22Rv1 (cell line): ENCODE measurements around the gene FGFR1OP2.
A peak's percentile ranks its signal among the peaks of the same experiment; 100 is the strongest.
"Not testable (repeated sequence)": the region's sequence is repeated elsewhere in the genome, so short reads cannot be mapped to it uniquely, and the experiment has no call there.

Experiments used
- H3K27ac ChIP-seq: fragments of 450-650 bp; 2 replicates; pipeline ENCODE4 v1.5.1; 2017
- ZFX ChIP-seq: fragments of 450-650 bp; IDR thresholded peaks from 2 replicates; pipeline ENCODE4 v1.6.1; 2017; ENCODE audit warnings: antibody characterized with exemption, borderline replicate concordance
- TF ChIP-seq, protein P1 (sequence below): fragments of 450-650 bp; IDR thresholded peaks from 2 replicates; pipeline ENCODE4 v1.5.1; 2017; ENCODE audit warnings: mild to moderate bottlenecking

The FGFR1OP2 gene

DNA sequence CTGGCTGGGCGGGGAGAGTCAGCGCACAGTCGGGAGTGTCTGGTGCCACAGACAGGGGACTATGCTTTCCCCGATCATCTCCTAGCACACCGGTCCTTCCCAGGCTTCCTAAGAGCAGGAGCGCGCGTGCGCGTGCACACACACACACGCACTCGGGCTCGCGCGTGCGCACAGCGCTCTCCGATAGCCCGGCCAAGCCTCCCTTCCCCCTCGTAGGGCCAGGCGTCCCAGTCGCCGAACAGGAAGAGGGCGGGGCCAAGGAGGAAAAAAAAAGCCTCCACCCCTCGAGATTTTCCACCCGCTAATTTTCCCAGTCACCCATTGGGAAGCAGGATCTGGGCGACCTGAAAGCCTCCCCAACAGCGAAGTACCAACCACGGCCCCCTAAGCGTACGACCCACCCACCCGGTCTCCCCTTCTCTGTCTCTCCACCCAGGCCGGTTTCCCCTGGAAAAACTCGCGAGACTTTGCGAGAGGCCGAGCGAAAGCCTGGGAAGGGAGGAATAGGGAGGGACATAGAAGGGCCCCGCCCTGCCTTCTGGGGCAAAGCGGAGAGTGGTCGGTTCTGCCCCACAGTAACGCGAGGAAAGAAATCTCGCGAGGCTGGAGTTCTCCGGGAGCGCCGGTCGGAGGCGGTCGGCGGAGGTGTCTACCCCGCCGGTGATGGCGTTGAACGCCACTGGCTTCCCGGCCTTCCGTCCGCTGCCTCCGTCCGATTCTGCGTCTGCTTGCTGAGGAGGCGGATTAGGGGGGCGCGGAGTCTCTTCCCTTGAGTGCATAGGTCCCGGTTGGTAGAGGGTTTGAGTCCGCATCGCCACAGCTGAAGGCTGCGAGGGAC is at the start of gene FGFR1OP2, which contains the start of gene INTS13:
Gene FGFR1OP2, plus strand, starts transcription at position 608 of the 838 bp plus-strand sequence. CDS start 15,689 bp downstream, outside the sequence.
Gene INTS13, minus strand, starts transcription at position 119 of the 838 bp plus-strand sequence. CDS start 1,178 bp downstream, outside the sequence.
- TF ChIP-seq ZFX = no peak
- TF ChIP-seq, protein P1, sequence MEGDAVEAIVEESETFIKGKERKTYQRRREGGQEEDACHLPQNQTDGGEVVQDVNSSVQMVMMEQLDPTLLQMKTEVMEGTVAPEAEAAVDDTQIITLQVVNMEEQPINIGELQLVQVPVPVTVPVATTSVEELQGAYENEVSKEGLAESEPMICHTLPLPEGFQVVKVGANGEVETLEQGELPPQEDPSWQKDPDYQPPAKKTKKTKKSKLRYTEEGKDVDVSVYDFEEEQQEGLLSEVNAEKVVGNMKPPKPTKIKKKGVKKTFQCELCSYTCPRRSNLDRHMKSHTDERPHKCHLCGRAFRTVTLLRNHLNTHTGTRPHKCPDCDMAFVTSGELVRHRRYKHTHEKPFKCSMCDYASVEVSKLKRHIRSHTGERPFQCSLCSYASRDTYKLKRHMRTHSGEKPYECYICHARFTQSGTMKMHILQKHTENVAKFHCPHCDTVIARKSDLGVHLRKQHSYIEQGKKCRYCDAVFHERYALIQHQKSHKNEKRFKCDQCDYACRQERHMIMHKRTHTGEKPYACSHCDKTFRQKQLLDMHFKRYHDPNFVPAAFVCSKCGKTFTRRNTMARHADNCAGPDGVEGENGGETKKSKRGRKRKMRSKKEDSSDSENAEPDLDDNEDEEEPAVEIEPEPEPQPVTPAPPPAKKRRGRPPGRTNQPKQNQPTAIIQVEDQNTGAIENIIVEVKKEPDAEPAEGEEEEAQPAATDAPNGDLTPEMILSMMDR = 0 out of 2 replicates have a peak, but pooled peaks have one; percentile 0
- H3K27ac ChIP-seq = peak within 1 kb of the TSS; percentile 83

DNA sequence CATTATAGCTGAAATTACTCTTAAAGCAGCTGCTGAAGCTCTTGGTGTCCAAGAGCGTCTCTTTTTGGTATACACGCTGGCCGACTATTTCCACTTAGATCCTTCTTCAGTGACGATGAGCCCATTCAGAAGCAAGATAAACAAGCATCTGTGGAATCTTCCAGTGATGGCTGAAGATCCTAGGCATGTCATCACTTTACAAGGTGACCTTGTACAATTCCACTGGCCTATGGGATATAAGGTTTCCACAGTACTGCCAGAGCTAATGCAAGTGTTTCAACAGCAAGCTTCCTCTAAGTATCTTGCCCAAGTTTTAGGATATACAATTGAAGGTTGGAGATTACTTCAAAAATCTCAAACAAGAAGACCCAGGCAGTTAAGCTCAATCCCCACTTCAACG is 47.5 kb upstream of the FGFR1OP2 start:
- TF ChIP-seq ZFX = no peak
- TF ChIP-seq, protein P1 = no peak
- H3K27ac ChIP-seq = no peak overlapping the region

DNA sequence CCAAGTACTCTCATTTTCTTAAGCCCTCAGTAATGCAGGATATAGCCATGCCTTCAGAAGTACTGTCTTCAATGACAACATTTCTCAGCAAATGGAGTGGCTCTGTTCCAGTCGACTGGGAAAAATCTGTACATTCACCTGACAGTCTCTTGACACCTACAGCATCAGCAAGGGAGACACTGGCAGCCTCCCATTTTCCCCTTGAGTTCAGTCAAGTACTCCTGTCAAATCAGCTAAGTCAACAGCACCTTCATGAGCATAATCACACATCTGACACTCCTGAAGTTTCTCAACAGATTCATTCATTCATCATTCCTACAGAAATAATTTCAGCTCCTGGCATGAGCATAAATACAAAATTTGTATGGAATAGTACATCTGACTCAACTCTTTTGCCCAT is 46.6 kb upstream of the FGFR1OP2 start:
- TF ChIP-seq ZFX = no peak
- TF ChIP-seq, protein P1 = no peak

GRCh38 chr12:26895672-26896071 is 42.6 kb upstream of the FGFR1OP2 start:
- no peak overlapping the region for H3K27ac ChIP-seq
- TF ChIP-seq ZFX = no peak
- TF ChIP-seq, protein P1 = no peak

More for the DNA sequence above, 46.6 kb upstream of the FGFR1OP2 start:
- H3K27ac ChIP-seq = no peak overlapping the region

DNA sequence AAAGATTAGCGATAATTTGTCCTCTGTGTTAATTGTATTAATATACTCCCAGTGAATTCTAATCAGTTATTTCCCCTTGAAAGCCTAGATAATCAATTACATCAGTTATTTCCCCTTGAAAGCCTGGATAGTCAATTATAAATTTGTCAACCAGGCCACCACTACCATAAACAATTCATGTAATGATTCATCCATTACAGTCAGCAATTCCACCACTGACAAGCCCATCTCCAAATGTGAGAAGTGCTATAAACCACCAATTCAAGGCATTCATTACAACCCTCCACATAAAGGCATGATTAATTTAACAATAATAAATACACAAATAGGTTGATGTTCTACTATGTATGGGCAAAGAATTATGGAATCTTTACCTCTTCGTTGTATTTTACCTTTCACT is 41.4 kb upstream of the FGFR1OP2 start:
- TF ChIP-seq, protein P1 = no peak
- TF ChIP-seq ZFX = no peak
- no peak overlapping the region for H3K27ac ChIP-seq

- not testable (repeated sequence) for H3K27ac ChIP-seq
These were observed 34.9 kb upstream of the FGFR1OP2 start for GRCh38 chr12:26903396-26903795.

DNA sequence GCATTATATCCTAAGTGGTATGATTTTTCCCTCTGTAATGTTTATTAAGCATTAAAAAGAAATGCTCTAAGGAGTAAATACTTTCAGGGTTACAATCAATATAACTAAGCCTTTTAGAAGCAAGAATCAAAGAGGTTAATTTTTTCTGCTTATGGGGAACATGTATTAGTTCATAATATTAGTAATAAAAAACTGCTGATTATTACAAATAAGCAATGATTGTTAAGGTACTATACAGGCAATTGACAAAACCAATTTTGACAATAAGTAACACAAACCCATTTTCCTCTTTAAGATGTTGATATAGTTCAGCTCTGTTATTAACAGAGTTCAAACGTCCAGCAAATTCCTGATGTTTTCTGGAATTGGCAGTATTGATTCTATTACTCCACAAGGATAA is 32.2 kb upstream of the FGFR1OP2 start:
- H3K27ac ChIP-seq = no peak overlapping the region
- TF ChIP-seq, protein P1 = no peak
- TF ChIP-seq ZFX = no peak
